GM19328 (cell line): ENCODE data around the gene C1orf159.
"Not testable (repeated sequence)": the region's sequence is repeated elsewhere in the genome, so short reads cannot be mapped to it uniquely, and the experiment has no call there.

Experiments
- ATAC-seq: cut with Tn5 transposase; IDR thresholded peaks from one replicate; pipeline ENCODE4 v1.9.1; 2021; ENCODE audit warnings: mild to moderate bottlenecking, moderate library complexity; ENCODE audit not compliant: unreplicated experiment

C1orf159 gene

DNA sequence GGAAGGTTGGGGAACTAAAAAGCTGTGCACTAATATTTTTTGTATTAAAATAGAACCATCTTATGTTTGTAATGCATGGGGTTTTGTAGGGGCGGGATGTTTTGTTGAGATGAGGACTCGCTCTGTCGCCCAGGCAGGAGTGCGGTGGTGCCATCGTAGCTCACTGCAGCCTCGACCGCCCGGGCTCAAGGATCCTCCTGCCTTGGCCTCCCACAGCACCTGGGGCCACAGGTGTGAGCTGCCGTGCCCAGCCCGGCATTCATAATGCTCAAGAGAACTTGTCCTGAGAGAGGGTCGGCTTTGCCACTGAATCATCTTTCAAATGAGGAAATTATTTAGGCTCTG, 3.0 kb upstream of the C1orf159 start:
- no peak for ATAC-seq

DNA sequence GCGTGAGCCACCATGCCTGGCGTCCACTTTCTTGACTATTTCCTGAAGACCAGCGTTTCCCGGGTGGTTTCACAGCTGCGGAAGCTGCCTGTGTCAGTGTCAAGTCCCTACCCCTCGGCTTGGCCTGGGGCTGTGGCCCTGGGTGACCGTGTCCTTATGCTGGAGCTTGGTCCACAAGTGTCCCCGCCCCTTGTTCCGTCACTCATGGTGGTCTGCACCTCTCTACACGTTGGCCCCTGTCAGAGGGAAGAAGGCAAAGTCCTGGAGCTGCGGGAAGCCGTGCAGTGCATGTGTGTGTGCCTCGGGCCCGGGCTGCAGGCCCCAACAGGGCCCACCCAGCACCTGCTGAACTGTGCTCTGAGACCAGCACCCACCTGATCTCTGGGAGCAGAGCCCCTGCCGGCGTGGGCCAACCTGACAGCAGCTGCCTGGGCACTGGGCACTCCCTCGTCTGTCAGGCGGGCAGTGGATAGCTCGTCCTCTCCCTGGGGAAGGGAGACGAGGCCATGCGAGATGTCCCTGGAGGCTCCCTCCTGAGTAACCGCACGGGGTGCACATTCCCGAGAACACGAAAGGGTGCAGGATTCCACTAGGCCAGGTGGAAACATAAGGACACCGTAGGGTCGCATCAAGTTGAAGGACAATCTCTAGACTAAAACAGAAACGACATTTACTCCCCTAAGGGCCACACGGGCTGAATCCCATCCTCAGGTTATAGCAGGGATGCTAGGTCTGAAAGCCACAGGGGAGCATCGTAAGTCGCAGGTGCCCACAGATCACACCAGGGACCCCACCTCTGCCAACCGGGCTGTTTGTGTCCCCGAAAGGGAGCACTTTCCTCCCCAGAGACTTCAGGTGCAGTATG, 2.4 kb upstream of the C1orf159 start:
- no peak for ATAC-seq

DNA sequence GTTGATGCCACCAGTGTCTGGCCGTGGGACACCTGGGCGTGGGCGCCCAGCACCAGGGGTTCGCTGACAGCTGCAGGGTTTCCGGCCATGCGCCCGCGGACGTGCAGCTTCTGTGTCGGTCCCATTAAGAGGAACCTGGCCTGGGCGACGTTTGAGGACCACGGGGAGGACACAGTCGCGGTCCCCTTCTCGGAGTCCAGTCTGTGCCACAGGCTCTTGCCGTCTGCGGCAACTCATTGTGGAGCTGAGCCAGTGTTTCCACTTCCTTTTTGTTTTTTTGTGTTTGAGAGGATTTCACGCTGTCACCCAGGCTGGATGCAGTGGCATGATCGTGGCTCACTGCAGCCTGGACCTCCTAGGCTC, 1.6 kb upstream of the C1orf159 start:
- no peak for ATAC-seq

DNA sequence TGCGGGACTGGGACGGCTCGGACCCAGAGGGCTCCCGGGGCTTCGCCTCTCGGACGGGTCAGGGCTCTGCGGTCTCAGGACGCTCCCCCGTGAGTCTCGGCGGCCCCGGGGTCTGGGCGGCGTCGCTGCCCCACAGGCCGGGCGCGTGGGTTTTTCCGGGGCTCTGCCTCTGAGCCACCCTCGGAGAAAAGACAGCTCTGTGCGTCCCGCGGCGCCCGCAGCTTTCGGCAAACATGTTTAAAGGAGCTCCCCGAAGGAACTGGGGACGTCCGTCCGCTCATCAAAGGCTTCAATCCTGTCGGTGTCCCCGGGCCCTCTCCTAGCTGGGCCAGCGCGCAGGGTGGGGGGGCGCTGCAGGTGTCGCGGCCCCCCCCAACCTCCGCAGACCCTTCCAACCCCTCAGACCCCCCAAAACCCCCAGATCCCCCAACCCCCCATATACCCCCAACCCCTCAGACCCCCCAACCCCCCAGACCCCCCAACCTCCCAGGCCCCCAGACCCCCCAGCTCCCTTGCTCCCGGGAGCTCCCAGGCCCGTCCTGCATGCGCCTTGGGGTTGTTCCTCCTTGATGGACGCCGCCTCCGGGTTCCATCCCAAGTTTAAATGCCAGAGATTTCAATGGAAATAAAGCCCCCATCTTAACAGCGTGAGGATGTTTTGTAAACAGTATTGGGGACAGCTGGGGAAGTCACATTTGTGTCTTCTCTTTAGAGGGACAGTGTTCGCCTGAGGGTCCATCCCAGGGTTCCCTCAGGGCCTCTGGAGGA, 996 bp upstream of the C1orf159 start:
- ATAC-seq, result no peak

DNA sequence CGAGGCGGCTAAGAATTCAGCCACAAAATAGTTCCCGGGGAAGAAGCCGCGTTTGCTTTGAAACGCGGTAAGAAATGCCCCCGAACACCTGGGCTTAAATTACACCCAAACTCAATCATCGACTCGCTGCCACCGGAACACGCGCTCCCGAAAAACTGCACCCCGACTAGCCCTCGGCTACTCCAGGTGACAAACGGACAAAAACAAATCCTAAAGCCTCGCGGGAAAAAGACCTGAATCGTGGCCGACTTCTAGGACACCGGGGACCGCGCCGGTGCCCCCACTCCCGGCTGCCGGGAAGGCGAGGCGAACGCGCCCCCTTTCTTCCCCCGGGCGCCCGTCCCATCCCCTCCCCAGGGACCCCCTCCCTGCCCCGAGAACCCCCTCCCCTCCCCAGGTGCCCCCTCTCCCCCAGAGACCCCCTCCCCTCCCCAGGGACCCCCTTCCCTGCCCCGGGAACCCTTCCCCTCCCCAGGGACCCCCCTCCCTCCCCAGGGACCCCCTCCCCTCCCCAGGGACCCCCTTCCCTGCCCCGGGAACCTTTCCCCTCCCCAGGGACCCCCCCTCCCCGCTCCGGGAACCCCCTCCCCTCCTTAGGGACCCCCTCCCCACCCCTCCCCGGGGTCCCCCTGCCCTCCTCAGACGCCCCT, 628 bp downstream of the C1orf159 start:
- no peak for ATAC-seq

DNA sequence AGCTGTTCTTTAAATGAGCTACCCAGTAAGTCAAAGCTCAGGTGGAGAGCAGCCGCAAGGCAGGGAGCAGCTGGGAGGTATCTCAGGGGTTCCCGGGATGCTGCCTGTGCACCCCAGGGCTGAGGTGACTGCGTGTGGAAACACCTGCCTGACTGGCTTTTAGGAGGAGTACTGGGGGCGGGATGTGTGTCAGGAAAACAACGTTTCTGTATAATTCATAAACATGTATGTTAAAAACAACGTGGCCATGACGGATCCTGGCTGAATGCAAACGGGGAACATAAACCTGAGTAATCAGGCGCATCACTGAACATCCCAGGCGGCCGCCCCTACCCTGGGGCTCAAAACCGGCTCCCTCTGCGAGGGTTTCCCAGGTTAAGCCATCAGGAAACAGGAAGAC, 1.5 kb downstream of the C1orf159 start:
- no peak for ATAC-seq

DNA sequence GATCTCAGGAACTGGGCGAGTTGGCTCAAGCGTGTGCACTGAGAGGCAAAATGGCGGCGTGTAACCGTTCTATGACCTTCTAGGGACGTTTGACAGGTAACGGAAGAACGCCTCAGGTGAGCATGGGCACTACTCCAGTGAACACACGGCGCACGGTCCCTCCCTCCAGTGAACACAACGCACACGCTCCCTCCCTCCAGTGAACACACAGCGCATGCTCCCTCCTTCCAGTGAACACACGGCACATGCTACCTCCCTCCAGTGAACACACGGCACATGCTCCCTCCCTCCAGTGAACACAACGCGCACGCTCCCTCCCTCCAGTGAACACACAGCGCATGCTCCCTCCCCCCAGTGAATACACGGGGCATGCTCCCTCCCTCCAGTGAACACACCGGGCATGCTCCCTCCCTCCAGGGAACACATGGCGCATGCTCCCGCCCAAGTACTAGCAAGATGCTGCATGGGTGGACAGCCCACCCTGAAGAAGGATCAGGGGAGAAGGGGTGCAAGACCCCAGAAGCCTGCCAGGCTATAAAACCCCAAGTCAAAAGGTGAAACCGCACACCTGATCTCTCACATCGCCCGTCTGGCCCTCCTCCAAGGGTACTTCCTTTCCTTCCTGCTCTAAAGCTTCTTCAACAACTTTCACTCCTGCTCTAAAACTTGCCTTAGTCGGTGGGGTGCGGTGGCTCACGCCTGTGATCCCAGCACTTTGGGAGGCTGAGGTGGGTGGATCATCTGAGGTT, 3.5 kb downstream of the C1orf159 start:
- ATAC-seq, result no peak

DNA sequence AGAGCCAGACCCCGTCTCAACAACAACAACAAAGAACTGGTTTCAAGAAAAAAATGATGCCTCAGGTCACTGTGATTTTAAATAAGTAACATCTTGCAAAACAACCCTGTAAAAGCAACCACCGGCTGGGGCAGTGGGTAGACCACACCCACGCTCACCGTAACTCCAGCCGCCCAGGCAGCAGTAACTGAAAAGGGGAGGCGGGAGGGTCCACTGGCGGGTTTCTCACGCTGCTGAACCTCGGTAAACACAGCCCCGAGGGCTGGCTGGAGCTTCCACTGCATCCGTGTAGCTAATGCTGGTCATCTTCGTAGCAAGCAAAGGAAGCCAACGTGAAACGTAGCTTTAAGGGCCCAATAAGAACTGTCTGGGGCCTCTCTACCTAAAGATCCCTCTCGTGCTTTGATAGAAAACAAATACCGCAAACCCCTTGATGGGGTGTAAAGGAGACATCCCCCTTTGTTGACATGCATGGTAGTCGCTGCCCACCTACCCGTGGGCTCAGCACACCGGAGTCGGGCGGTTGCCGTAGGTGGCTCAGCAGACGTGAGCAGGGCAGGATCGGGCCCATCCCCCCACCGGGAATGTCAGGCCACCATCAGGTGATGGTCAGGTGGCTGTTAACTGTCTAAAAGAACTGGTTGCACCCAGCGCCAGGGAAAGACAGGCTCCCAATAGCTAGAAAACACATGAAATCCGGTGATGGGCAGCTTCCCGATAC, 4.2 kb downstream of the C1orf159 start:
- ATAC-seq, result no peak

DNA sequence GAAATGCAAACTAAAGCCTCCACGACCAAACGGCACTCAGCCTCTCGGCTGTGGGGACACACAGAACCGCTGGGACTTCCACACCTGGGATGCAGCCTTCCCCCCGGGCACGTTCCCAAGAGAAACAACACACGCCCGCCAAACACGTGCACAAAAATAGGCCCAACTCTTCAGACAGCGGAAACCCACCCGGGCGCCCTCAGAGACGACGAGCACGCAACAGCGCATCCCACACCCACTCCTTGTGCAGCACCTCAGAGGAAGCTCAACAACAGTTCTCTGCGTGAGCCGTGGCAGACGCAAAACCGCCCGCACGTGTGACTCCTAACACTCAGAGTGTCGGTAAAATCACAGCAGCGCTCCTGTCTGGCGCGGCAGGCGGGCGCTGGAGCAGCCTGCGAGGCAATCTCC, 5.3 kb downstream of the C1orf159 start:
- no peak for ATAC-seq

DNA sequence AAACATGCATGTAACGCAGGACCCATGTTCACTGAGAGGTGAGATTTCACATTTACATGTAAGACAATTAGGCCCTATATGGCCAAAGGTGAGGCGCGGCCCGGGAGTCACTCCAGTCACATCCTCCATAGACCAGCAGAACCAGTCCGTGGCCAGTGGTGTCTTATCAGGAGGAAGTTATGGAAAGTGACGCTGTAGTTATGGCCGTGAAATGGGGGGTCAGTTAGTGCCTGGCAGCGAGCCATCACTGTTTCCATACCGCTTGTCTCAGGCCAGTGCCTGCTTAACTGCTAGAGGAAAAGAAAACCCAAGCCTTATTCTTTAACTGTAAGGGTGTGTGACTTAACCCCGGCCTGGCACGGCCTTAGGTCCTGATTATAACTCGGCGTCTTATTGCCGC, 6.1 kb downstream of the C1orf159 start:
- no peak for ATAC-seq

DNA sequence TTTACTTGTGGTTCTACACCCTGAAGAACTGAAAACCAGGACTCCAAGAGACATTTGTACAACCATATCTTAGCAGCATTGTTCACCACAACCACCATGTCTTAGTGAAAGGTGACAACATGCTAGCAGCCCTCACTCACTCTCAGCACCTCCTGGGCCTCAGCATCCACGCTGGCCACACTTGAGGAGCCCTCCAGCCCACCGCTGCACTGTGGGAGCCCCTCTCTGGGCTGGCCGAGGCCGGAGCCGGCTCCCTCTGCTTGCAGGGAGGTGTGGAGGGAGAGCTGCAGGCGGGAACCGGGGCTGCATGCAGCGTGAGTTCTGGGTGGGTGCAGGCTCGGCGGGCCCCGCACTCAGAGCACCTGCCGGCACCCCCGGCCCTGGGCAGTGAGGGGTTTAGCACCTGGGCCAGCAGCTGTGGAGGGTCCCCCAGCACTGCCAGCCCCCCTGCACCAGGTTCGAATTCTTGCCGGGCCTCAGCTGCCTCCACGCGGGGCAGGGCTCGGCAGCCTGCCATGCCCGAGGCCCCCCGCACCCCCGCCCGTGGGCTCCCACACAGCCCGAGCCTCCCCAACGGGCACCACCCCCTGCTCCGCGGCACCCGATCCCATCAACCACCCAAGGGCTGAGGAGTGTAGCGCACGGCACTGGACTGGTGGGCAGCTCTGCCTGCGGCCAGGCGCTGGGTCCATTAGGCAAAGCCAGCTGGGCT, 9.2 kb downstream of the C1orf159 start:
- no peak for ATAC-seq

DNA sequence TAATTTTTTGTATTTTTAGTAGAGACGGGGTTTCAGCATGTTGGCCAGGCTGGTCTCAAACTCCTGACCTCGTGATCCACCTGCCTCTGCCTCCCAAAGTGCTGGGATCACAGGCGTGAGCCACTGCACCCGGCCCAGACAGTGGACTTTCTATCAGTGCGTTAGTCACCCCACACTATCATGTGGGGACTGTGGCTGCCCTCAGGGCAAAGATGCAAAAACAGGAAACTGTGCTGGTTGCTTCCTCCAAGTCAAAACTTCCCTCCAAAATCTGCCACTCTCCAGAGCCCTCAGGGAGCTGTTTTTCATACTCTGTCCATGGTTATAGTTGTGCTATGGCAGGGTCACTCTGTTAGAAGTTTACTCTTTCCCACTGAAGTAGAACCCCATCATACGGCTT, 11.7 kb downstream of the C1orf159 start:
- ATAC-seq, result not testable (repeated sequence)

DNA sequence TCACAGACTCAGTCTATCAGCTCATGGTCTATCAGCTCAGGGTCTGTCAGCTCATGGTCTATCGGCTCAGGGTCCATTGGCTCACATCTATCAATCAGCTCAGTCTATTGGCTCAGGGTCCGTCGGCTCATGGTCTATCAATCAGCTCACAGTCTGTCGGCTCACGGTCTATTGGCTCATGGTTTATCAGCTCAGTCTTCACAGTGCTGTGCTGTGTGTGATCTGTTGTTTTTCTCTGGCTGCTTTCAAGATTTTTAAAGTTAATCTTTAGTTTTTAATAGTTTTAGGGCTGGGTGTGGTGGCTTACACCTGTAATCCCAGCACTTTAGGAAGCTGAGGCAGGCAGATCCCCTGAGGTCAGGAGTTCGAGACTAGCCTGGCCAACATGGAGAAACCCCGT, 14.4 kb downstream of the C1orf159 start:
- no peak for ATAC-seq

DNA sequence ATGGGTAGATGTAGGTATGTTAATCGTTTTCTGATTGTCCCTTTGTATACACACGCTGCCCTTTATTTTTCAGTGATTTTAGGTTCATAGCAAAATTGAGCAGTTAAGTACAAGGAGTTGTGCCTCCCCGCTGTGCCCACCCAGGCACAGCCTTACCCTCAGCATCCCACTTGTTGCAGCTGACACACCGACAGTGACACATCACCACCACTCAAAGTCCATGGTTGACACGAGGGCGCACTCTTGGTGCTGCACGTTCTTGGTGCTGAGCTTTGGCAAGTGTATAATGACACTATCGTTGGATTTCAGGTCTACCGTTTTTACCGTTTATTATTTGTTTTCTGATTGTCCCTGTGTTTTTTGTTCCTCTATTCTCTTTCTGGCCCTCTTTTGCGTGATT, 15.6 kb downstream of the C1orf159 start:
- ATAC-seq, result no peak

DNA sequence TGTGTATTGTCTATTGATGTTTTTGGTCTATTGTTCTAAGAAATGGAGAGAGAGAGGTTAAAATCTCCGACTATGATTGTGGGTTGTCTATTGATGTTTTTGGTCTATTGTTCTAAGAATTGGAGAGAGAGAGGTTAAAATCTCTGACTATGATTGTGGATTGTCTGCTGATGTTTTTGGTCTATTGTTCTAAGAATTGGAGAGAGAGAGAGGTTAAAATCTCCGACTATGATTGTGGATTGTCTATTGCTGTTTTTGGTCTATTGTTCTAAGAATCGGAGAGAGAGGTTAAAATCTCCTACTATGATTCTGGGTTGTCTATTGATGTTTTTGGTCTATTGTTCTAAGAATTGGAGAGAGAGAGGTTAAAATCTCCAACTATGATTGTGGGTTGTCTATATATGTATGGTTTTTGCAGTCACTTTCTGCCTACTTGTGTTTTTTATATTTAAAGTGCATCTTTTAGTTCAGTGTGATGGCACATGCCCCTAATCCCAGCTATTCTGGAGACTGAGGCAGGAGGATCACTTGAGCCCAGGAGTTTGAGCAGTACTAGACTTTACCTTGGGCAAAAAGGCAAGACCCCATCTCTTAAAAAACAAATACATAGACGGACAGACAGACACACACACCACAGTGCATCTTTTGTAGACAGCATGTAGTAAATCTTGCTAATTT, 16.2 kb downstream of the C1orf159 start:
- no peak for ATAC-seq

DNA sequence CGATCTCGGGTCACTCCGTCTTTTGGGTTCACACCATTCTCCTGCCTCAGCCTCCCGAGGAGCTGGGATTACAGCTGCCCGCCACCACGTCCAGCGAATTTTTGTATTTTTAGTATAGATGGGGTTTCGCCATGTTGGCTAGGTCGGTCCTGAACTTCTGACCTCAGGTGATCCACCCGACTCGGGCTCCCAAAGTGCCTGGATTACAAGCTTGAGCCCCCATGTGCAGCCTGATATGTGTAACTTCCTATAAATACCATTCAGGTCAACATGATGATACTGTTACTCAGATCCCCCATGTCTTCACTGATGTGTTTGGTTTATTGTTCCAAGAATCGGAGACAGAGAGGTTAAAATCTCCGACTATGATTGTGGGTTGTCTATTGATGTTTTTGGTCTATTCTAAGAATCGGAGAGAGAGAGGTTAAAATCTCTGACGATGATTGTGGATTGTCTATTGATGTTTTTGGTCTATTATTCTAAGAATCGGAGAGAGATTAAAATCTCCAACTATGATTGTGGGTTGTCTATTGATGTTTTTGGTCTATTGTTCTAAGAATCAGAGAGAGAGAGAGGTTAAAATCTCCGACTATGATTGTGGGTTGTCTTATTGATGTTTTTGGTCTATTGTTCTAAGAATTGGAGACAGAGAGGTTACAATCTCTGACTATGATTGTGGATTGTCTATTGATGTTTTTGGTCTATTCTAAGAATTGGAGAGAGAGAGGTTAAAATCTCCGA, 17.0 kb downstream of the C1orf159 start:
- no peak for ATAC-seq

DNA sequence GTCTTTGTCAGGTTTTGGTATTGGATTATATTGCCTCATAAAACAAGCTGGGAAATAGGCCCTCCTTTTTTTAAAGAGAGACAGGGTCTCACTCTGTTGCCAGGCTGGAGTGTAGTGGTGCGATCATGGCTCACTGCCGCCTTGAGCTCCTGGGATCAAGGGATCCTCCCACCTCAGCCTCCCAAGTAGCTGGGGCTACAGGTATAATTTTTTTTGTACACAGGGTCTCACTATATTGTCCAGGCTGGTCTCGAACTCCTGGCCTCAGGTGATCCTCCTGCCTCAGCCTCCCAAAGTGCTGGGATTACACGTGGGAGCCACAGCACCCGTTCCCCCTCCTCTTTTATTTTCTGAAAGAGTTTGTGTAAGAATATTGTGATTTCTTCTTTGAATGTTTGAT, 19.8 kb downstream of the C1orf159 start:
- not testable (repeated sequence) for ATAC-seq

DNA sequence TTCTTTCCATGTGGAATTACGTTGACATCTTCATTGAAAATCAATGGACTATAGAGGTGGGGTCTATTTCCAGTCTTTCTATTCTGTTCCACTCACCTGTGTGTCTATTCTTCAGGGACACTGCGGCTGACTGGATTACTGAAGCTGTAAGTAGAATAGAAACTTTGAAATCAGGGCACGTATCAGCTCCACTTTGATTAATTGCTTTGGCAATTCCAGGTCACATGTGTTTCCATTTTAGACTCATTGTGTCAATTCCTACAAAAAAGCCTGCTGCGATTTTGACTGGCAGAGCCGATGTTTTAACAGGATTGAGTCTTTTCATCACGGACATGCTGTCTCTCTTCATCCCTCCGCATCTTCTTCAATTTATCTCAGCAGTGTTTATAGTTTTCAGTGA, 20.9 kb downstream of the C1orf159 start:
- no peak for ATAC-seq

DNA sequence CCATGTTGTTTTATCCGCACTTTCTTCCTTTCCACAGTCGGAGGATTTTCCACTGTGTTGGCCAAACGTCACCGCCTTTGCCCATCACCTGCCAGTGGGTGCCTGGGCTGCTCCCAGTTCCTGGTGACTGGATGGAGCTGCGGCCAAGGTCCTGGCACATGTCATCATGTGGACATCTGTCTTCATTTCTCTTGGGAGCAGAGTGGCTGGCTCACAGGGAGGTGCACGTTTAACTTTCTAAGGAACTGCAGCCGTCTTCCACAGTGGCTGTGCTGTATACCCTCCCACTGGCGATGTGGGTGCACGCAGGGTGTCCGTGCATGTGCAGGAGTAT, 22.3 kb downstream of the C1orf159 start:
- no peak for ATAC-seq
